Peyer's patch (tissue), 4 donors: ENCODE results near the gene CNPY1.

Source experiments
- CTCF ChIP-seq, 6 experiments: fragments of 450-650 bp in 4 of 6; fragments of 200-600 bp in 2 of 6; sonication (generic) in 1 of 6; IDR thresholded peaks; one replicate each; pipeline ENCODE4 v1.5.1; 2017 to 2019; ENCODE audit warnings: antibody characterized with exemption in 6 of 6, mild to moderate bottlenecking in 3 of 6, moderate library complexity in 1 of 6
- POLR2A ChIP-seq, 2 donors: fragments of 450-650 bp; IDR thresholded peaks; one replicate each; pipeline ENCODE4 v1.5.1; 2017; ENCODE audit warnings: antibody characterized with exemption in 2 of 2, mild to moderate bottlenecking in 2 of 2, moderate library complexity in 2 of 2

- TF ChIP-seq CTCF (IDR thresholded peaks at IDR 0.05) (no peak), POLR2A (IDR thresholded peaks at IDR 0.05) (no peak)
Observed at GRCh38 chr7:155587486-155587885, 41.1 kb upstream of the CNPY1 start.
